Stimulated activated naive CD8-positive, alpha-beta T cell treated with anti-CD3 and anti-CD28 coated beads, Interleukin-15, Interleukin-2, amounts not matched to agents 100 U/mL and 50 U/mL, for 24 hours (primary cell): ENCODE data around the gene ZNF462.
"Not testable (repeated sequence)": the region's sequence is repeated elsewhere in the genome, so short reads cannot be mapped to it uniquely, and the experiment has no call there.

Experiments
- ATAC-seq: fragments of 150-1000 bp; cut with Tn5 transposase; one replicate; pipeline ENCODE4 v1.10.0; 2021
- DNase-seq: peaks from one replicate; pipeline ENCODE4 v3.0.0; 2021

ZNF462 gene, protein sequence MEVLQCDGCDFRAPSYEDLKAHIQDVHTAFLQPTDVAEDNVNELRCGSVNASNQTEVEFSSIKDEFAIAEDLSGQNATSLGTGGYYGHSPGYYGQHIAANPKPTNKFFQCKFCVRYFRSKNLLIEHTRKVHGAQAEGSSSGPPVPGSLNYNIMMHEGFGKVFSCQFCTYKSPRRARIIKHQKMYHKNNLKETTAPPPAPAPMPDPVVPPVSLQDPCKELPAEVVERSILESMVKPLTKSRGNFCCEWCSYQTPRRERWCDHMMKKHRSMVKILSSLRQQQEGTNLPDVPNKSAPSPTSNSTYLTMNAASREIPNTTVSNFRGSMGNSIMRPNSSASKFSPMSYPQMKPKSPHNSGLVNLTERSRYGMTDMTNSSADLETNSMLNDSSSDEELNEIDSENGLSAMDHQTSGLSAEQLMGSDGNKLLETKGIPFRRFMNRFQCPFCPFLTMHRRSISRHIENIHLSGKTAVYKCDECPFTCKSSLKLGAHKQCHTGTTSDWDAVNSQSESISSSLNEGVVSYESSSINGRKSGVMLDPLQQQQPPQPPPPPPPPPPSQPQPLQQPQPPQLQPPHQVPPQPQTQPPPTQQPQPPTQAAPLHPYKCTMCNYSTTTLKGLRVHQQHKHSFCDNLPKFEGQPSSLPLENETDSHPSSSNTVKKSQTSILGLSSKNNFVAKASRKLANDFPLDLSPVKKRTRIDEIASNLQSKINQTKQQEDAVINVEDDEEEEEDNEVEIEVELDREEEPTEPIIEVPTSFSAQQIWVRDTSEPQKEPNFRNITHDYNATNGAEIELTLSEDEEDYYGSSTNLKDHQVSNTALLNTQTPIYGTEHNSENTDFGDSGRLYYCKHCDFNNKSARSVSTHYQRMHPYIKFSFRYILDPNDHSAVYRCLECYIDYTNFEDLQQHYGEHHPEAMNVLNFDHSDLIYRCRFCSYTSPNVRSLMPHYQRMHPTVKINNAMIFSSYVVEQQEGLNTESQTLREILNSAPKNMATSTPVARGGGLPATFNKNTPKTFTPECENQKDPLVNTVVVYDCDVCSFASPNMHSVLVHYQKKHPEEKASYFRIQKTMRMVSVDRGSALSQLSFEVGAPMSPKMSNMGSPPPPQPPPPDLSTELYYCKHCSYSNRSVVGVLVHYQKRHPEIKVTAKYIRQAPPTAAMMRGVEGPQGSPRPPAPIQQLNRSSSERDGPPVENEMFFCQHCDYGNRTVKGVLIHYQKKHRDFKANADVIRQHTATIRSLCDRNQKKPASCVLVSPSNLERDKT (N-terminal part only)

DNA sequence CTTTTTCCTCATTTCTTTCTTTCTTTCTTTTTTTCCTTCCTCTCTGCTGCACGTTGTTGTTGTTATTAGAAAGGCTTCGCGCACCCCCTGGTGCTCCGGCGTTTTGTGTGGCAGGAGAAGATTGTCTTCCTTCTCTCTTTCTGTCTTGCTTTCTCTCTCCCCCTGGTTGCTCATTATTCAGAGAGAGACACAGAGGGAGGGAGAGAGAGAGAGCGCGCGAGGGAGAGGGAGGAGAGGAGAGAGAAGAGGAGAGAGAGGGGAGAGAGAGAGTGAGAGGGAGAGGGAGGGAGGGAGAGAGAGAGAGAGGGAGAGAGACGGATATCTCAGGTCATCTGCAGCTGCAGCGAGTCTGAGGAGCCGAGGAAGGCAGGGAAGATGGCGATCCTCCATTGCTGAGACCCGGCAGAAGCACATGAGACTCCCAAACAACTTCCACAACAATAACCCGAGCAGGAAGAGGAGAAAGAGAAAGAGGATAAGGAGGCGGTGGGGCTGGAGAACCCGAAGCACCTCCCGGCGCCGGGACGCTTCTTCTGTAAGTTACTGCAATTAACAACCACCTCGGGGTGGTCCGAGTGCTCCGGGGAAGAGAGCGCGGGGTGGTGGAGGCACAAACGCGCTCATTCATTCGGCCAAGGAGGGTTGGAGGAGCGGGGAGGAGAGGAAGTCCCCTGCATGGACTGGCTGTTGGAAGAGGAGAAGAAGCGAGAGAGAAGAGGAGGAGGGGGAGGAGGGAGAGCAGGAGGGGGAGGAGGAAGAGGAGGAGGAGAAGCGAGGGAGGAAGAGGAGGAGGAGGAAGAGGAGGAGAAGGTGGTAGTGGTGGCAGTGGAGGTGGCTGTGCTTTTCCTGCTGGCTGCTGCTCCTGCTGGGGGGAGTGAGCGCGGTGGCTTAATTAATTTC, at the start of gene ZNF462:
Gene ZNF462 (plus strand): TSS at position 346 of the 900 bp plus-strand sequence. CDS start 60,218 bp downstream, outside the sequence.
- no peak for DNase-seq
- ATAC-seq = peak; percentile 37

DNA sequence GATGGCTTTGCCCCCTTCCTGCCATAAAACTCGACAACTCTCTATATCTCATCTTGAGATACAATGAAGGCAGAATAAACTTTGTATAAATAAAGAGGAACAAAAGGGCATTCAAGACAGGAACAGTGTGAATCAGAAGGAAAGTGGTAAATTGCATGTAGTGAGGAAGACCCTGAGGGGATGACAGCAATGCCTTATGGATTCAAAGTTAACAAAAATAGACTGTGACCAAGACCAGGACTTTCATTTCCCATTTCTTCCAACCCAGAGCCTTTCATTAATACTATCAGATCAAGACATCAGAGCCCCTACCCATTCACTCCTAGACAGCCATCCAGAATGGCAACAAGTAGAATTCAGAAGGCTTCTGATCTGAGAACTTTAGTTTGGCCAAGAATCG, 46.4 kb upstream of the ZNF462 start:
- DNase-seq = no peak
- ATAC-seq = no peak

DNA sequence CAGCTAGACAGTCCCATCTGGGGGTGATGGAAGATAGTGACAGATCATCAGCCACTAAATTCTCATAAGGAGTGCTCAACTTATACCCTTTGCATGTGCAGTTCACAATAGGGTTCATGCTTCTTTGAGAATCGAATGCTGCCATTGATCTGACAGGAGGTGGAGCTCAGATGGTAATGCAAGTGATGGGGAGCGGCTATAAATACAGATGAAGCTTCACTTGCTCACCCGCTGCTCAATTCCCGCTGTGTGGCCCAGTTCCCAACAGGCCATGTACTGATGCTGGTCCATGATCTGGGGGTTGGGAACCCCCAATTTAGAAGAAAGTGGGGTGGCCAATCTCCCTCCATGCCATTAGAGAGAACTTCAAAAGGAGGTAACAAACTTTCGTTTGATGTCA, 44.9 kb upstream of the ZNF462 start:
- no peak for DNase-seq
- ATAC-seq = no peak

DNA sequence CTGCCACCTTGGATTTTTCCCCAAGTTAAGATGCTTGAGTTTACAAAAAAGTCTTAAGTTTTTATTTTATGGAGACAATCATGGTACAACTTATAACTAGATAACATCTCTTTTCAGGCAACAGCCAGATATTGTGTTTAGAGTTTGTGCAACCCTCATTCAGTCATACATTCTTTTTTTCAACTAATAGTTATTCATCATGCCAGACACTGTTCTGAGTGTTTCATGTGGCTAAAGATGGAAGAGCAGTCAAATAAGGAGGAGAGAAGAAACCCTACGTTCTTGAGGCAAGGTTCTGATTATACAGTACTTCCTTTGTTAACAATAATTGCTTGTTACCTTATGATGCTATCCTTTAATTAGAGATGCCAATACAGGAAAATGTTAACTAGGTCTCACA, 42.1 kb upstream of the ZNF462 start:
- ATAC-seq = no peak
- no peak for DNase-seq

DNA sequence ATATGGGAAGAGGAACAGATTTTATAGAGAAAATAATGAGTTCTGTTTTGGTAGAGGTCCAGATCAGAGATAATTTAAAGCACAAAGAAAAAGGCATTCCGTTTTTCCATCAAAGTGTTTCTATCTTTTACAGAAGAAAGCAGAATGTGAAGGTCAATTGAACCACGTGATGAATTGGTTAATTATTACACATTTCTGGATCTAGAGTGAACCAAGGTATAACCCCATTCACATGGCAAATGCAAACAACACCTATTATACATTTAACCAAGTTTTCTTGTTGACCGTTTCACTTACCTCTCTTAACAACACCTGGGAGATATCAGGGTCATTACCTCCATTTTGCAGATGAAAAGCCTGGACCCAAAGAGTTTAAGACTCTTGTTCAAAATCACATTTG, 34.9 kb upstream of the ZNF462 start:
- DNase-seq (no peak), ATAC-seq (no peak)

DNA sequence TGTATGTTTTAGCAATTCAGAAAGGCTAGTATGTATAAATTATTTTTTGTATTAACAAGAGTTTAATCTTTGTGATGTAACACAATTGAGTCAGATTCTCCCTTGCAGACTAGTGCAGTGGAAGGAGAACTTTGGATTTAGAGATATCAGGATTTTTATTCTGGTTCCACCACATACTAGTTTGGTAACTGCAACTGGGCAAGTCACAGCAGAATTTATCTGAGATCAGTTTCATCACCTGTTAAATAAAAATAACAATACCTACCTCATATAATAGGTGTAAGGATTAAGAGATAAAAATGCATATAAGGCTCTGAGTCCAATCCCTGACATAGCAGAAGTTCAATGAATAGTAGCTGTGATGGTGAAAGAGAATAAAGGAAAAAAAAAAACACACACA, 34.0 kb upstream of the ZNF462 start:
- DNase-seq = no peak
- no peak for ATAC-seq

DNA sequence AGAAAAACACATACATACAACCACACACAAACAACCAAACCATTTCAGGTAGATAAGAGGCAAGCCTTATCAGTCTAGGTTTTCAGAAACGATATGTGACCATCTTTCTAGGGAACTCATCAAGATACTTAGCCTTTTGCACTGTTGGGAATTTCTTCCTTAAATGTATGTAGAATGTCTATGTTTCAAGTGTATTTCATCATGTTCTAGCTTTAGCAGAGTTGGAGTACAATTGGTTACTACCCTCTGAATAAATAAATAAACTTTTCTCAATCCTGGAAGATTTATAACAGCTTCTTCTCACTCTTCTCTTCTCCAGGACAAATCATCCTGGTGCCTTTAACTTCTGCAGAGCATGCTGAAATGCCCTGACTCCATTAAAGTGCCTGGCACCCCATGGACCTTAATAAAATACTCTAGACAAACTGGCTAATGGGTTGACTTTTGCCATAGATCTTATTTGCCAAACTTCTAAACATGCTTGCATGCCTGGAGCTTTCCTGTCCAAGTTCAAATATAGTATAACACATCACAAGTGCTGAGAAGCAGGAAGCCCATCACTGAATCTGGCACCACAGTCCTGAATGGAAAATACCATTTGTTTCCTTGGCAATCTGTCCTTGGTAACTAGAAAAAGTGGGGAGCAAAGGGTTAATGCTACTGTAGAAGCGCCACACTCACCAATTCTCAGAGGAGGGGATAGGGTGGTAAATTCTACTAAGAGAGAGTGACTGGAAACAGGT, 33.1 kb upstream of the ZNF462 start:
- no peak for DNase-seq
- ATAC-seq = no peak

DNA sequence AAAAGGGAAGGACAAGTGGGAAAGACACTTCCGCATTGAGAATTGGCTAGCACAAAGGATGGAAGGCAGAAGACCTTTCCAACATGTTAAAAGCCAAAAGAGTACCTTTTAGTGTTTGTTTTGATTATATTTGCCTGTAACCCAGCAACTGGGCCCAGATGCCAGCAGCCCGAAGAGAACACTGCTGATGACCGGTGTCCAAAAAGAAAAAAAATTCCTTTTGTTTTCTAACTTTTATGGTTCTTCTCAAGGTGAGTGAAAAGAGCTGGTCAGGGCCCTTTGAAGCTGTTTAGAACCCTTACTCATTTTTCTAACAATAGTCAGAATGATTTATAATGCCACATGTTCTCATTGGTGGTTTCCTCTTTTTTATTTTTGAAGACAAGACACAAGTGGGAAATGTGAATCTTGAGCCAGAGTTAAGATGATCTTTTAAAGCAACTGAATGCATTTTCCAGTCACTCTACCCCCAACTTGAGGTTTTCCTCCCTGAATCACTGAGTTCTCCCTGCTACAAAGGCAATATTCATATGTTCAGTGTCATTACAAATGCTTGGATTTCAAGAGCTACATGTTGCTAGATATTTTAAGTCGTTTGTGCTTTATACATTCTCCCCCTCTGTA, 32.3 kb upstream of the ZNF462 start:
- DNase-seq = no peak
- ATAC-seq = no peak

DNA sequence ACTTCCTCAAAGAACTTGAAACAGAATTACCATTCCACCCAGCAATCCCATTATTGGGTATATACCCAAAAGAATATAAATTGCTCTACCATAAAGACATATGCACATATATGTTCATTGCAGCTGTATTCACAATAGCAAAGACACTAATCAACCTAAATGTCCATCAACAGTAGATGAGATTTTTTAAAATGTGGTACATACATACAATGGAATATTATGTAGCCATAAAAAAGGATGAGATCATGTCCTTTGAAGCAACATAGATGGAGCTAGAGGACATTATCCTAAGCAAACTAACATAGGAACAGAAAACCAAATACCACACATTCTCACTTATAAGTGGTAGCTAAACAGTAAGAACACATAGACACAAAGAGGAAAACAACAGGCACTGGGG, 28.1 kb upstream of the ZNF462 start:
- no peak for DNase-seq

DNA sequence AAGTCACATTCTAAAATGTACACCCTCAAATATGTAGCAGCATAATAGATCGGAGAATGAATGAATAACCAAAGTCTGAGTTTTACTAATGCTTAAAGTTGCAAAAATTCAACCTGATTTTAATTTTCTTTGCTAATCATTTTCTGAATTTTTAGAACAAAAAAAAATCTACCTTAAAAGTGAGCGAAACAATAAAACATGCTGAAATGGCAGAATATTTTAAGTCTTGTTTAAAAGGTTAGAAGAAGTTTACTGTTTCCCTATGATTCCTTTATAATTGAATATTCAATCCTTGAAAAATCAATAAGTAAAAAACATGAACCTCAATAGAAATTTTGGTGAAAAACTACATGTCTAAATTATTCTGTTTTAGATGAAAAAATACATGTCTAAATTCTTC, 27.1 kb upstream of the ZNF462 start:
- no peak for DNase-seq
- ATAC-seq = no peak

More for the DNA sequence above, 28.1 kb upstream of the ZNF462 start:
- ATAC-seq = no peak

DNA sequence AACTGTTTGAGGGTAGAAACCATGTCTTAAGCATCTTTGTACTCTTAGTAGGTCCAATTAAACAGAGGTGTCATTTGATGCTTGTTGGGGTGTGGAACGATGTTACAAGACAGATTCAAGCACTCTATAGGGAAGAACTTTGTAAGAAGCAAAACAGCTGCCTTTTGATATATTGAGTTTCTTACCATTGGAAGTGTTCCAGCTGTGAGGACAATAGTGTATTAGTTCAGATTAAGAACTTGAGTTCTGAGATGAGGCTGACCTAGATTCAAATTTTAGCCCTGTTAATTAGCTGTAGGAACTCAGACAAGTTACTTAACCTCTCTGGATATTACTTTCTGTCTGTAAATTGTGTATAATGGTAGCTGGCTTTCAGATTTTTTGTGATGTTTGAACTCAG, 19.6 kb upstream of the ZNF462 start:
- DNase-seq = no peak
- no peak for ATAC-seq

DNA sequence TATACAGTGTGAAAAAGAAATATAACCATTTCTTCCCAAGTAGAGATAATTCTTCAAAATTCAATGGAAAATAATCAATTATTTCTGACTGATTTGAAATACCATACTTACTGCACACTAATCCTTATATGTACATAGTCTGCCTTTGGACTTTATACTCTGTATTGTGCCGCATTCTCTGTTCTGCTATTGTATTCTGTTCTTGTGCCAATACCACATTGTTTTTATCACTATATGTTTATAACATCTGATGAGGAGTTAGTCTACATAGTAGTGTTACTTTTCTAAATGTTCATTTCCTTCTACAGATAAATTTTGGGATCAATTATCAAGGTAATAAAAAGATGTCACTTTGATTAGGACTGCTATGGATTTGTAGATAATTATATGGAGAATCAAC, 16.7 kb upstream of the ZNF462 start:
- ATAC-seq = no peak

DNA sequence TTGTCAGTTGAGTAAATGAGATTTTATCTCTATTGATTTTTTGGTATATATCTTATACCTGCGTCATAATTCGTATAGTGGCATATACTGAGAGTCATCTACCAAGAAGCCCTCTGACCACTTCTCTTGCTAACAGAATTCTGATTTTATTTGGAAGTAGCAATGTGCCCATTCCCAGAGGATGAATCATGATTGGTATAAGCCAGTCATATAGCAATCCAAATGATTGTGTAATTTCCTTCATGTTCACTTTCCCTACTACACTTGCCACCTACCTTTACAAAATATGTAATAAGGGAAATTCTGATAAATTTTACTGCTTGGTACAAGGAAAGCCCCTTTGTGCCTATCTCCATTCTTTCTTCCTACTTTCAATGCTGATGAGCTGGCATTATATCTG, 16.1 kb upstream of the ZNF462 start:
- no peak for DNase-seq
- no peak for ATAC-seq

More for the DNA sequence above, 16.7 kb upstream of the ZNF462 start:
- DNase-seq = no peak

DNA sequence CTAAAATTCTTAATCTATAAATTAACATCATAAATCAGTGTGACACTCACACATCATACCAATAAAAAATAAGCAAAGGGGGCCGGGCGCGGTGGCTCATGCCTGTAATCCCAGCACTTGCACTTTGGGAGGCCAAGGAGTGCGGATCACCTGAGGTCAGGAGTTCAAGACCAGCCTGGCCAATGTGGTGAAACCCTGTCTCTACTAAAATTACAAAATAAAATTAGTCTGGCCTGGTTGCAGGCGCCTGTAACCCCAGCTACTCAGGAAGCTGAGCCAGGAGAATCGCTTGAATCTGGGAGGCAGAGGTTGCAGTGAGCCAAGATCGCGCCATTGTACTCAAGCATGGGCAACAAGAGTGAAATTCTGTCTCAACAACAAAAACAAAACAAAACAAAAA, 11.3 kb upstream of the ZNF462 start:
- not testable (repeated sequence) for ATAC-seq, DNase-seq

DNA sequence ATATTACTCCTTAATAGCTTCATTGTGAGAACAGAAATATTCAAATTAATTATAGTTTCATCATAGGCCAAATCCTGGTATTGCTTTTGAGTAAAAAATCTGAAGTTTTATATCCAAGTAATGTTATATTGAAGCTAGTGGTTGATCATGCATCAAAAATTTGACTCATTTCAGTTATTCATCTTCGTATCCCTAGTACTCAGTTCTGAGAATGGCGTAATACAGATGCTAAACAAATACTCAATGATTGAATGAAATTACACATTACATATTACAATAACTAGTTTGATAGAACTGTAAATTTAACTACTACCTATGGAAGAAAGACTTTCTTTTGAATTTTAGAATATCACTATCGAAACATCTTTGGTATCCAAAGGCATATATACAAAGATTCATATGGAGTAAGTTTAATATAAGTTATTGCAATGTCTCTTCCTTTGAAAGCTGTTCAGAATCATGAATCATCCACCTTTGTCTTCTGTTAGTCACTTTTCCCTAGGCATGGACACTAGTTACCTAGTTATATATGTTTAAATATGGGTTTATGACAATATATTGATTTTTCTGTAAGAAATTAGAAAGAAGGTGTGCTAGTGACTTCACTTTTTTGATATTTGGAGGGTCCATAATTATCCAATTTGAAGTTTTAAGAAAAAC, 5.0 kb upstream of the ZNF462 start:
- ATAC-seq = no peak
- DNase-seq = no peak

DNA sequence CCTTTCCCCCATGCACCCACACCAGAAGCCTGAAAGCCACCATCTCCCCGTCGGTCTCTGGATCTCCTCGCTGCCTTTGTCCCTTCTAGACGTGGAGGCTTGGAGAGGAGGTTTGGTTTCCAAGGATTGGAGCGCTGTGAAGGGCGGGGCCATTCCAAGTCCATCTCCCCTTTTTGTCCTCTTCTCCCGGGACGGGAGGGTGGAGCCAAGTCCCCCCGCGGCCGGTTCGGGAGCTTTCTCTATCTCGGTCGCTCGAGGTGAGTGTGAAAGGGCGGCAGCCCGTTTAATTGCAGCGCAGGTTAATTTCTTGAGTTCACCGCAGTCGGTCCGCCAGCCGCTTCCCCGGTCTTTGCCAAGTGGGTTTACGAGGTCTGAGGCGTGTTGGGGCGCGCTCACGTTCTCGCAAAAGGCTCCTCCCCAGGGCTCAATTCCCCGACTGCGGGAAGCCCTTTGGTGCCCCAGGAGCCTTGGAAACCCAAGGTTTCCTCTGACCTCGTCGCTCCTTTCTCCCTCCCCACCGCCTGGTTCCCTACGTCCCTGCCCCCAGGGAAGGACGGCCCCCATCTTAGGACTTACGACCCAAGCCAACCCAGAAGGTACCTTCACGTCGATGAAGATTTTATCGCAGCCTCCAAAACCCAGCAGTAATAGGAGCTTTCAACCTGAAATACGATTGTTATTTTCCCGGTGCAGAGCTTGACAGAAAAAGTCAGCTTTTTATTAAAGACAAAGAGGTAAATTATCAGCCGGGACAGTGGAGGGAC, 2.8 kb upstream of the ZNF462 start:
- ATAC-seq (no peak), DNase-seq (no peak)

DNA sequence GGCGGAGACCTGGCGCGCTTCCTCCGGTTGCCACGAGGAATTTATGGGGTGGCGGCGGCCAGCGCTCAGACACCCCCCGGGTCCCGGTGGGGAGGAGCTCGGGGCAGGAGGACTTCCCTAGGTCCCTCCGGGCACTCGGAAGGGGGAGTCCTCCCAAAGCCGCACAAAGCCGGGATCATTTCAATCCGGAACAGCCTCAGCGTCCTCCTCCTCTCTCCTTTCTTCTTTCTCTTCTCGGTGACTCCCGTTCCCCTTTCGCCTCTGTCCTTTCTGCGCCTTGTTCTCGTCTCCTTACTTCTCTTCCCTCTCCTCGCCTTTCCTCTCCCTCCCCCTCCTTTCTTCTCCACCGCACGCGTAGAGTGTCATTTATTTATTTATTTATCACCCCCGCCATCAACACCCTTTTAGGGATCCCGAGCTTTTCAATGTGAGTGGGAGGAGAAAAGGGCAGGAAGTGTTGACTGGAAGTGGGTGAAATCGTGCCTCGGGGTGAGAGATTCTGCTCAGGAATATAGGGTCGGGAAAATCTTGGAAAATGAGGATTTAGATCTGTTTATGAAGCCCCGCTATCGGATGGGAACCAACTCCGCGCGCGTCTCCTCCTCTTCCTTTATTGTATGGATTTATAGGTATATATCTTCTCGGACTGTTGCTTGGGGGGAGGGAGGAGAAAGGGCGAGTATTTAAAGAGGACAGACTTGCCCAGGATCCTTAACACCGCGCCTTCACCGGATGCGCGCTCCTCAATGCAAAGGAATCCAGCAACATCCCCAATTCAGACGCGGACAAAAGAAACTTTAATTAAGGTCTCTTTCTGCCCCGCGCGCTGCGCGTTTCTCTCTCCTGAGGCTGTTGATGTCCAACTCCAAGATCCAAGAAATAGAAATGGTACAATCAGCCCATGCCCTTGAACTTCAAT, 2.0 kb upstream of the ZNF462 start:
- DNase-seq = no peak
- no peak for ATAC-seq

DNA sequence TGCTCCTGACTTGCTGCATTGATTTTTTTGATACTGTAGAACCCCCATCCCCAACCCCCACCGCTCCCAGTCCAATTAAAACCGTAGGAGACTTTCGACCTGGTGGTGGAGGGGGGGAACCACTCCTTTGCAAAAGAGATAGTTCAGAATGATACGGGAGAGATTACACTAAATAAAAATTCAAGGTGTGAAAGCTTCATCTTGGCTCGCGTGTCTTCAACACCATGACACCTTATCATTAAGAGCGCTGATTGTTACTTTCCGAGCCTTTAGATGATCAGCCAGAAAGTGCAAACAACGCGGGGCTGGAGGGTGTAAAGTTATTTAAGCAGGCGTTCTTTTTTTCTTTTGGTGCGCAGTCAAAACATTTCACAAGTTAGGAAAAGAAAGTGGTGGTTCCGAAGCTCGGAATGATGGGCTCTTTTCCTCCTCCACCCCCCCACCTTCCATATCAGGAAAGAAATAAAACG, 1.3 kb upstream of the ZNF462 start:
- ATAC-seq (no peak), DNase-seq (no peak)
